HG02642 (cell line): ENCODE measurements around the gene GMCL1.

Experiments used
- ATAC-seq: cut with Tn5 transposase; IDR thresholded peaks from one replicate; pipeline ENCODE4 v1.9.1; 2021; ENCODE audit warnings: mild to moderate bottlenecking; ENCODE audit not compliant: unreplicated experiment, poor library complexity

Gene GMCL1

DNA sequence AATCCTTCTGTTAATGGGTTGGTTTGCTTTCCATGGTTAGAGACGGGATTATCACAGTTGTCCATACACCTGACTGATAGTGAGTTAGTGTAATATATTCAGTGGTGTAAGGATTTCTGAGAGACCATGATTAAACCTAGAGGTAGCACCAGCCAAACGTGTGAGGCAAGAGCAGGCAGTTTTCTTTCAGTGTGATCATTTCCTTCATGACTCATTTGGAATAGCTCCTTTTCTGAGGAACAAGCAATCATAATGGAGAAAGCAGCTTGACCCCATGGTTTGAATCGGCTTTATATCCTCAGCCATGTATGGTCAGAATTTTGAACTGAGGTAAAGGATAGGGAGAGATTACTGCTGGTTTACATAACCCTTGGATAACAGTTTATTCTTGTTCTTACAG is 88.4 kb downstream of the GMCL1 start:
- ATAC-seq = no peak

DNA sequence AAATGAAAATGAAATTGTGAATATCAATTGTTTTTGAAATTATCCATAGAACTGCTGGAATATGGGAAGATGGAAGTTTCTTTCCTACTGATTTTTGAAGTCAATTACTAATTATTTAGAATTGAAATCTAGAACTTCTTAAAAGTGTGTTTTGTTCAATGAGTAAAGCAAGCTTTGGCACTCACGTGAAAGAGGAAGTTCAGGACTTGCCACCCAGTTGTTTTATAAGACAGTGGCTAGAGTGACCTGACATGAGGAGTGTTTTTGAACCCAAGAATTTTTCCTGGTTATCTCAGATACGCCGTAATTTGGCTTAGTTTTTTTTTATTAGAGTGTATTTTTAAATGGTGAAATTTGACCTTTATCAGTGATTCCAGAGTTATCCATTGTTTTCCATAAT is 88.9 kb downstream of the GMCL1 start:
- ATAC-seq = no peak

DNA sequence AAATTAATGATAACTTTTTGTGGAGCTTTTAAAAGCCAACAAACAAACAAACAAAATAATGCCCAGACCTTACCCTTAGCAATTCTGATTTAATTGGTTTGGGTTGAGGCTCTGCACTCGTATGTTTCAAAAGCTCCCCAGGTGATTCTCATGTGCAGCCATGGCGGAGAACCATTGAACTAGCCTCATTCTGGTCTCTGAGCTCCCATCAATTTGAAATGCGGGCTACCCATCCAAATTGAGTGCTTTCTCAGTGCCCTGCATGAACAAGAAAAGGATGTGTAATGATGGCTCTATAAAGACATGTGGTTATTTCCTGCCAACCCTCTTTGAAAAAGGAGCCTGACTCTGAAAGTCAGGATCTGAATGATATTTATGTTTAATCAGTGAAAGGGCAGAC is 93.7 kb downstream of the GMCL1 start:
- no peak for ATAC-seq

- no peak for ATAC-seq
Observed at GRCh38 chr2:69926849-69927515, 97.5 kb downstream of the GMCL1 start.
